HG02571 (cell line): ENCODE measurements around the gene ATP10A.
"Not testable (repeated sequence)": the region's sequence is repeated elsewhere in the genome, so short reads cannot be mapped to it uniquely, and the experiment has no call there.

ENCODE experiments used
- ATAC-seq: cut with Tn5 transposase; IDR thresholded peaks from one replicate; pipeline ENCODE4 v1.9.1; 2021; ENCODE audit warnings: mild to moderate bottlenecking, moderate library complexity; ENCODE audit not compliant: unreplicated experiment

ATP10A gene

GRCh38 chr15:25667829-25668228 lies 195.3 kb downstream of the ATP10A start:
- no peak for ATAC-seq

- no peak for ATAC-seq
Measured at GRCh38 chr15:25665913-25666312, 197.2 kb downstream of the ATP10A start.

- no peak for ATAC-seq
Measured at GRCh38 chr15:25664761-25665160, 198.4 kb downstream of the ATP10A start.

- no peak for ATAC-seq
Measured at GRCh38 chr15:25663515-25663914, 199.6 kb downstream of the ATP10A start.

GRCh38 chr15:25661898-25662297 lies 201.2 kb downstream of the ATP10A start:
- ATAC-seq = no peak

- no peak for ATAC-seq
Measured at GRCh38 chr15:25659251-25659650, 203.9 kb downstream of the ATP10A start.

- ATAC-seq = no peak
Measured at GRCh38 chr15:25658560-25658959, 204.6 kb downstream of the ATP10A start.

GRCh38 chr15:25655207-25655948 lies 207.7 kb downstream of the ATP10A start:
- no peak for ATAC-seq

- ATAC-seq = no peak
Measured at GRCh38 chr15:25653371-25653770, 209.8 kb downstream of the ATP10A start.

GRCh38 chr15:25652704-25653103 lies 210.4 kb downstream of the ATP10A start:
- ATAC-seq = no peak

- ATAC-seq = no peak
Measured at GRCh38 chr15:25649390-25649789, 213.7 kb downstream of the ATP10A start.

GRCh38 chr15:25643120-25643519 lies 220.0 kb downstream of the ATP10A start:
- no peak for ATAC-seq

GRCh38 chr15:25641762-25642161 lies 221.4 kb downstream of the ATP10A start:
- ATAC-seq = no peak

- no peak for ATAC-seq
Measured at GRCh38 chr15:25641361-25641760, 221.8 kb downstream of the ATP10A start.

- ATAC-seq = not testable (repeated sequence)
Measured at GRCh38 chr15:25640959-25641358, 222.2 kb downstream of the ATP10A start.

- no peak for ATAC-seq
Measured at GRCh38 chr15:25640381-25640780, 222.7 kb downstream of the ATP10A start.

GRCh38 chr15:25636486-25636885 lies 226.6 kb downstream of the ATP10A start:
- ATAC-seq = not testable (repeated sequence)

GRCh38 chr15:25635191-25635590 lies 227.9 kb downstream of the ATP10A start:
- no peak for ATAC-seq

GRCh38 chr15:25633862-25634261 lies 229.3 kb downstream of the ATP10A start:
- no peak for ATAC-seq

- ATAC-seq = no peak
Measured at GRCh38 chr15:25631971-25632370, 231.2 kb downstream of the ATP10A start.
